CD4-positive, alpha-beta memory T cell (primary cell): ENCODE data around the gene CYP2U1. TPM values are rescaled to one million over a fixed set of nuclear protein-coding genes. Genes with fewer than 3 reads are reported as not detected.
"Not testable (repeated sequence)": the region's sequence is repeated elsewhere in the genome, so short reads cannot be mapped to it uniquely, and the experiment has no call there.

Experiments used
- CTCF ChIA-PET: fragments of 350-600 bp; sonication (Branson Sonifier 250); formaldehyde crosslinking; loops from one replicate; lab custom pipeline; 2021; ENCODE audit warnings: inconsistent platforms; ENCODE audit not compliant: partially characterized antibody; lab: Charles Lee
- POLR2A ChIA-PET: fragments of 350-600 bp; sonication (Branson Sonifier 250); formaldehyde crosslinking; loops from one replicate; lab custom pipeline; 2021; ENCODE audit not compliant: partially characterized antibody; lab: Charles Lee
- DNase-seq, 5 donors: peaks; one replicate each; pipeline versions ENCODE4 v3.0.0 to v3.0.0-alpha.2; 2020 to 2022; ENCODE audit warnings: mixed read lengths in 1 of 5
- H3K27ac ChIP-seq: one replicate; pipeline ENCODE4 v1.7.0; 2013; ENCODE audit warnings: low read depth, low read length
- H3K27me3 ChIP-seq: 2 replicates; pipeline ENCODE4 v1.7.0; 2013; ENCODE audit warnings: mild to moderate bottlenecking, low read length, moderate library complexity; ENCODE audit not compliant: insufficient read depth
- H3K36me3 ChIP-seq: 2 replicates; pipeline ENCODE4 v1.7.0; 2013; ENCODE audit warnings: mild to moderate bottlenecking, low read length, moderate library complexity; ENCODE audit not compliant: insufficient read depth
- H3K4me1 ChIP-seq: 2 replicates; pipeline ENCODE4 v1.7.0; 2013; ENCODE audit warnings: mild to moderate bottlenecking, low read length, moderate library complexity; ENCODE audit not compliant: insufficient read depth
- H3K4me3 ChIP-seq, 2 donors: one replicate each; pipeline ENCODE4 v1.7.0; 2013; ENCODE audit warnings: low read length in 2 of 2, mild to moderate bottlenecking in 1 of 2
- H3K9me3 ChIP-seq, 2 donors: one replicate each; pipeline ENCODE4 v1.7.0; 2013; ENCODE audit warnings: low read length in 2 of 2, control low read depth in 1 of 2; ENCODE audit not compliant: control insufficient read depth in 1 of 2
- H3K27ac Mint-ChIP-seq, 7 donors: one replicate each; pipeline ENCODE4 v1.8.0; 2020 to 2021; ENCODE audit warnings: mixed read lengths in 7 of 7, mild to moderate bottlenecking in 6 of 7, inconsistent platforms in 3 of 7, moderate library complexity in 3 of 7
- H3K27me3 Mint-ChIP-seq, 2 donors: one replicate each; pipeline ENCODE4 v1.8.0; 2020 to 2021; ENCODE audit warnings: mixed read lengths in 2 of 2
- H3K36me3 Mint-ChIP-seq, 2 donors: one replicate each; pipeline ENCODE4 v1.8.0; 2020 to 2021; ENCODE audit warnings: mixed read lengths in 2 of 2, inconsistent platforms in 1 of 2, mild to moderate bottlenecking in 1 of 2
- H3K4me1 Mint-ChIP-seq, 4 donors: one replicate each; pipeline ENCODE4 v1.8.0; 2020 to 2021; ENCODE audit warnings: mixed read lengths in 4 of 4, mild to moderate bottlenecking in 1 of 4
- H3K4me3 Mint-ChIP-seq, 8 donors: one replicate each; pipeline ENCODE4 v1.8.0; 2020 to 2021; ENCODE audit warnings: mixed read lengths in 8 of 8, mild to moderate bottlenecking in 7 of 8, moderate library complexity in 6 of 8, inconsistent platforms in 3 of 8
- H3K9me3 Mint-ChIP-seq, 8 donors: one replicate each; pipeline ENCODE4 v1.8.0; 2020 to 2021; ENCODE audit warnings: mixed read lengths in 8 of 8, mild to moderate bottlenecking in 5 of 8, inconsistent platforms in 3 of 8, moderate library complexity in 1 of 8
- intact Hi-C: fragments of 100-400 bp; cut with micrococcal nuclease; formaldehyde crosslinking; loops from one replicate; pipeline ENCODE4 v1.15.1; 2023
- polyA plus RNA-seq, 2 donors: library from polyadenylated mRNA; unstranded; fragments of 300-500 nt; fragmentation: Illumina TruSeq; gene quantifications; one replicate each; pipeline ENCODE4 v1.2.3, GENCODE V29; 2021
- total RNA-seq, 2 experiments: library from RNA; stranded (reverse); gene quantifications; one replicate each; pipeline ENCODE4 v1.2.3, GENCODE V29; 2021

CYP2U1 gene
- total and polyA plus RNA-seq, 4 experiments from 2014 or later, result 2.0 to 7.2 (median 5.3) TPM

- intact Hi-C loops, result no loop called here
- Mint-ChIP-seq H3K27ac (no peak overlapping the region), H3K4me3 (no peak overlapping the region), H3K9me3 (peaks cover 3 to 24% (median 13%) of the 10 kb centered on the region in 8 donors), H3K4me1 (peaks cover 0 to 2% (median under 1%) of the 10 kb centered on the region in 4 donors), H3K27me3 (peaks cover 20 to 25% of the 10 kb centered on the region in 2 donors), H3K36me3 (peaks cover 0 to 6% of the 10 kb centered on the region in 2 donors)
- no peak for DNase-seq
- Histone ChIP-seq H3K27ac (no peak overlapping the region), H3K4me3 (no peak overlapping the region), H3K36me3 (no peaks in the 10 kb centered on the region), H3K9me3 (no peaks in the 10 kb centered on the region), H3K4me1 (no peaks in the 10 kb centered on the region), H3K27me3 (no peaks in the 10 kb centered on the region)
- ChIA-PET POLR2A (no interaction called here), CTCF (no interaction called here)
These were observed 13.8 kb upstream of the CYP2U1 start for GRCh38 chr4:107917500-107917899.

DNA sequence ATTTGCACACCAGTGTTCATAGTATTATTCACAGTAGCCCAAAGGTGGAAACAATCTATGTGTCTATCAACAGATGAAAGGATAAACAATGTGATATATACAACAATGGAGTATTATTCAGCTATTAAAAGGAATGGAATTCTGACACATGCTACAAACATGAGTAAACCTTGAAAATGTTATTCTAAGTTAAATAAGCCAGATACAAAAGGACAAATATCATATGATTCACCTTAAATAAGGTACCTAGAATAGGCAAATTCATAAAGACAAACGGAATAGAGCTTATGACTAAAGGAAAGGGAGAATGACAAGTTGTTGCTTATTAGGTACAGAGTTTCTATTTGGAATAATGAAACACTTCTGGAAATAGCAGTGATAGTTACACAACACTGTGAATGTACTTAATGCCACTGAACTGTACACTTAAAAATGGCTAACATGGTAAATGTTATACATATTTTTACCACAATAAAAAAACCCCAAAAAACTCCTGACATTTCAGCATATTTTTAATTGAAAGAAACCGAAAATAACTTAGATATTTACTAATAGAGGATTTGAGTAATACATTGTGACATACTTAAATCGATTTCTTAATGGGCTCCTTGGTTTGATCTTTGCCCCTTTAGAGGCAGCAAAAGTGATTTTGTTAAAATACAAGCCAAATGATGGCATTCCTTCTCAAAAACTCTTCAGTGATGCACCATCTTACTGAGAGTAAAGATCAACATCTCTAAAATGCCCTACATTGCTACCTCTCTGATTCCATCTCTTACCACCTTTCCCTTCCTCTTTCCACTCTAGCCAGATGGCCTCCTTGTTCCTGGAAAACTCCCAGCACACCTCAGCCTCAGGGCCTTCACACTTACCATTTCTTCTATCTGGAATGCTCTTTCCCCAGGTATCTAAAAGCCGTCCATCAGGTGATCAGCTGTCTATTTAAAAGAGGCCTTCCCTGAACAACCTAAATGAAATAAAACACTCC, 8.6 kb upstream of the CYP2U1 start:
- peaks cover 3 to 24% (median 13%) of the 10 kb centered on the region in 8 donors for H3K9me3 Mint-ChIP-seq
- H3K36me3 Mint-ChIP-seq, result peaks cover 0 to 6% of the 10 kb centered on the region in 2 donors
- Histone ChIP-seq H3K4me3 (no peak overlapping the region), H3K9me3 (no peaks in the 10 kb centered on the region), H3K27me3 (no peaks in the 10 kb centered on the region), H3K36me3 (no peaks in the 10 kb centered on the region), H3K4me1 (no peaks in the 10 kb centered on the region), H3K27ac (no peak overlapping the region)
- H3K4me3 Mint-ChIP-seq, result no peak overlapping the region
- DNase-seq, result no peak
- ChIA-PET POLR2A (no interaction called here), CTCF (interaction anchor here (0.5 kb wide), 1 partner anchor 1594 kb away, joined by 3 read pairs; no protein-coding TSS in a partner anchor)
- H3K27me3 Mint-ChIP-seq, result peaks cover 24 to 26% of the 10 kb centered on the region in 2 donors
- H3K4me1 Mint-ChIP-seq, result no peaks in the 10 kb centered on the region
- H3K27ac Mint-ChIP-seq, result no peak overlapping the region
- intact Hi-C loops, result no loop called here

DNA sequence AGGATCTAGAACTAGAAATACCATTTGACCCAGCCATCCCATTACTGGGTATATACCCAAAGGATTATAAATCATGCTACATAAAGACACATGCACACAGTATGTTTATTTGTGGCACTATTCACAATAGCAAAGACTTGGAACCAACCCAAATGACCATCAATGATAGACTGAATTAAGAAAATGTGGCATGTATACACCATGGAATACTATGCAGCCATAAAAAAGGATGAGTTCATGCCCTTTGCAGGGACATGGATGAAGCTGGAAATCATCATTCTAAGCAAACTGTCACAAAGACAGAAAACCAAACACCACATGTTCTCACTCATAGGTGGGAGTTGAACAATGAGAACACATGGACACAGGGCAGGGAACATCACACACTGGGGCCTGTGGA, 5.6 kb upstream of the CYP2U1 start:
- H3K27me3 ChIP-seq, H3K9me3 ChIP-seq, H3K27ac ChIP-seq, H3K4me1 Mint-ChIP-seq, DNase-seq, CTCF ChIA-PET, H3K9me3 Mint-ChIP-seq, H3K4me3 Mint-ChIP-seq, H3K27ac Mint-ChIP-seq, POLR2A ChIA-PET, H3K36me3 Mint-ChIP-seq, intact Hi-C loops, H3K4me3 ChIP-seq, H3K36me3 ChIP-seq, H3K4me1 ChIP-seq: not testable (repeated sequence)
- peaks cover 12 to 18% of the 10 kb centered on the region in 2 donors for H3K27me3 Mint-ChIP-seq

GRCh38 chr4:107926875-107927274, 4.5 kb upstream of the CYP2U1 start:
- H3K27ac Mint-ChIP-seq, H3K9me3 Mint-ChIP-seq, CTCF ChIA-PET, DNase-seq, H3K4me3 Mint-ChIP-seq, H3K27ac ChIP-seq, H3K4me3 ChIP-seq, H3K4me1 ChIP-seq, H3K36me3 Mint-ChIP-seq, H3K27me3 ChIP-seq, intact Hi-C loops, POLR2A ChIA-PET, H3K4me1 Mint-ChIP-seq, H3K36me3 ChIP-seq, H3K9me3 ChIP-seq: not testable (repeated sequence)
- H3K27me3 Mint-ChIP-seq, result peaks cover 7 to 11% of the 10 kb centered on the region in 2 donors

- CTCF ChIA-PET, result interaction anchor here (1.2 kb wide), 1 partner anchor 211 kb away, joined by 3 read pairs; the partner anchor contains the start of gene PAPSS1
These were observed 499 bp downstream of the CYP2U1 start for GRCh38 chr4:107931775-107932321.

DNA sequence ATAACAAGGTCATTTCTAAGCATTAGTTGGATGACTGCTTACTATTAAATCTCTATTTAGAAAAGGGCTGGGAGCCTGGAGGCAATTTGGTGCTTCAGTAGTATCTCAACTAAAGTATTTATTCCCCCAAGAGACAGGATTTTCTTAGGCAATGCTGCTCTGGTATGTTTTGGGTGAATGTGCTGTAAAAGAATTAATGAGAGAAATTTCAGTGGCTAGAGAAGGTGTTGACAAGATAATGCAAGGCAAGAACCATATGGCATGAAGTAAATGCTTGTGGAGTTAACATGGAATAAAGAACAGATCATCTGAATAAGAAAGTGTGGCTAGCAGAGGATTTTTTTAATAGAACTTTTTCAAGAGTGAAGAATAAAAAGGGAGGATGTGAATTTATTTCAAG, 3.9 kb downstream of the CYP2U1 start:
- Mint-ChIP-seq H3K9me3 (no peaks in the 10 kb centered on the region), H3K4me3 (no peak overlapping the region), H3K36me3 (peaks cover 2 to 16% of the 10 kb centered on the region in 2 donors), H3K27ac (no peak overlapping the region), H3K27me3 (no peaks in the 10 kb centered on the region), H3K4me1 (peaks cover 16 to 41% (median 29%) of the 10 kb centered on the region in 4 donors)
- Histone ChIP-seq H3K27ac (no peak overlapping the region), H3K4me3 (no peak overlapping the region), H3K4me1 (peaks cover 18% of the 10 kb centered on the region), H3K9me3 (no peaks in the 10 kb centered on the region), H3K27me3 (no peaks in the 10 kb centered on the region), H3K36me3 (no peaks in the 10 kb centered on the region)
- ChIA-PET POLR2A (no interaction called here), CTCF (no interaction called here)
- DNase-seq, result no peak
- intact Hi-C loops, result no loop called here

More at GRCh38 chr4:107931775-107932321, 499 bp downstream of the CYP2U1 start:
- H3K4me1 ChIP-seq, result peaks cover 18% of the 10 kb centered on the region
- H3K4me3 Mint-ChIP-seq, result peak overlapping the region; percentile 84 to 92 (median 86)
- peaks cover 16 to 39% (median 28%) of the 10 kb centered on the region in 4 donors for H3K4me1 Mint-ChIP-seq
- peak overlapping the region; percentile 63 to 81 for H3K4me3 ChIP-seq
- no peaks in the 10 kb centered on the region for H3K27me3 ChIP-seq
- DNase-seq, result peak in 2 of 5 donors; percentile 21 to 39
- H3K9me3 ChIP-seq, result no peaks in the 10 kb centered on the region
- peaks cover 2 to 6% of the 10 kb centered on the region in 2 donors for H3K36me3 Mint-ChIP-seq
- peak overlapping the region in 6 of 7 donors; percentile 53 to 85 (median 58) for H3K27ac Mint-ChIP-seq
- H3K27ac ChIP-seq, result peak overlapping the region; percentile 52
- no peaks in the 10 kb centered on the region for H3K36me3 ChIP-seq
- no peaks in the 10 kb centered on the region for H3K9me3 Mint-ChIP-seq
- intact Hi-C loops, result loop anchor here (1.0 to 2.0 kb wide), 3 partner anchors 19 to 212 kb away; partner anchors contain the start of genes HADH and PAPSS1
- POLR2A ChIA-PET, result interaction anchor here (1.0 to 1.8 kb wide), 6 partner anchors 12 to 719 kb away, joined by 3 to 16 read pairs (median 4); partner anchors contain the start of genes HADH, OSTC and PAPSS1
- no peaks in the 10 kb centered on the region for H3K27me3 Mint-ChIP-seq

DNA sequence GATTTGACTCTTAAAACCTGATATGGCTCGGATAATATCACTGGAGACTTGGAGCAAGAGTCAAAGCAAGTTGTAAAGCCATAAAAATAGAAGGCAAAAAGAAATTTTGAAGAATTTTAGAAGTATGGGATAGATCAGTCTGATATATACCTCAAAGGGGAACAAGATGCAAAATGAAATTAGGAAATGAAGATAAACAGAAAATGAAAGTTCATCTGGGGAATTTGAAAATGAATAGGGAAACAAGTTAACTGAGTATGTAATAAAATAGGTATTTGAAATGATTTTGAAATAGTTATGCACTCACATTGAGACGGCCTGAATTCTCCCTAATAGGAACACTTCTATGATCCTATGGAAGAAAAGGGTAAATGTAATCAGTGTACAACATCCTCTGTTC, 5.7 kb downstream of the CYP2U1 start:
- Mint-ChIP-seq H3K36me3 (peaks cover 0 to 19% of the 10 kb centered on the region in 2 donors), H3K4me1 (peaks cover 10 to 32% (median 20%) of the 10 kb centered on the region in 4 donors), H3K9me3 (no peaks in the 10 kb centered on the region), H3K27ac (peak overlapping the region in 2 of 7 donors; percentile 1 to 74), H3K27me3 (no peaks in the 10 kb centered on the region), H3K4me3 (peak overlapping the region in 4 of 8 donors; percentile 3 to 24 (median 10))
- POLR2A ChIA-PET, result no interaction called here
- no peaks in the 10 kb centered on the region for H3K9me3 ChIP-seq
- no peaks in the 10 kb centered on the region for H3K27me3 ChIP-seq
- intact Hi-C loops, result no loop called here
- no peak for DNase-seq
- CTCF ChIA-PET, result no interaction called here
- H3K36me3 ChIP-seq, result no peaks in the 10 kb centered on the region
- no peak overlapping the region for H3K4me3 ChIP-seq
- H3K4me1 ChIP-seq, result peaks cover 10% of the 10 kb centered on the region
- no peak overlapping the region for H3K27ac ChIP-seq
